Fibroblast of the conjunctiva (primary cell): ENCODE data around the gene SVIL.
"Not testable (repeated sequence)": the region's sequence is repeated elsewhere in the genome, so short reads cannot be mapped to it uniquely, and the experiment has no call there.

Source experiments
- DNase-seq: peaks from one replicate; pipeline ENCODE4 v3.0.0-alpha.2; 2010; ENCODE audit warnings: low read depth

Gene SVIL

DNA sequence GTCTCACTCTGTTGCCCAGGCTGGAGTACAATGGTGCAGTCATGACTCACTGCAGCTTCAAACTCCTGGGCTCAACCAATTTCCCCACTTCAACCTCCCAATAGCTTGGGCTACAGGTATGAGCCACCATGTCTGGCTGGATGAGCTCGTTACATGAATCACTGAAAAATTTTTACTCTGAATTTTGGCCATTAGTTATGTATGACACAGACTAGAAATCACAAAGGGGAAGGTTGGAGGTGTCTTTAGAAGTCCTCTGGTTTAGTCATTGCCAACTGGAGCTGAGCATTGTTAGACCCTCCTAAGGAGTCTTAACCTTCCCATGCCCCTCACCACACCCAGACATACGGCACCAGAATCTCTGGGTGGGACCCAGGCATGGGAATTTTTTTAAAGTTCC, 34.7 kb downstream of the SVIL start:
- no peak for DNase-seq

DNA sequence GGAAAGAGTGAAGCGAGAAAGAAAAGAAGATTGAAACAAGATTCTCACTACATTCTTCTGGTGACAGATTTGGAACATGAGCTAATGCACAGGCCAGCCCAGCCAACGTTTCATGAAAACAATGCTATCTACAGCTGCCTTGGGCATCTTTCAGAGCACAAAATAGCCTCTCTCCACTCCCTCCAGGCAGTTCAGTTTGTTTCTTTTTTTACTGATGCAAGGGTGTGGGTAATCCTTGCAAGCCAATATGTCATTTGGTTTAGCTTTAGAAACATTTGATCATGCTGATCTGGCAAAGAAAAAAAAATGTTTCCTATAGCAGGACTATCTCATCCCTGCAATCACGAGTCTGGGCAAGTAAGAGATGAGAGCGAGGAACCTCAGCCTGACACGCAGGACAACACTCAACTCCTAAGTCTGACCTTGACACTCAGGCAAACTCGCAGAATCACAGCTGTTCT, 35.9 kb downstream of the SVIL start:
- DNase-seq, result peak; percentile 97

DNA sequence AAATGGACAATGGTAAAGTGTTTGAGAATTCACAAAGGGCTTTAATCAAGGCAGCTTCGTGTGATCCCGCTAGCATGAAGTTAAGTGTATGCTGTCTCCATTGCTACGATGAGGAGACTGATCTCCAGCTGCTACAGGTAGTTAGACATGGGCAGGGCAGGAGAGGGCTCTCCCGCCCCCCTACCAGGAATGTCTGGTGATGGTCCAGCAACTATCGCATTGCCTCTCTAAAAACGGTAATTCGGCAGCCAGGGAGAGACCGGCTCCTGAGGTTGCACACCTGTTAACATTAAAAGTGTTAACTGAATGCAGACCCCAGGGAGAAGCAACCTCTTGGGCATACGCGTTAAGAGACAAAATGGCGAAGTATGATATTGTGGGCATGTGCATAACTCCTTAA, 37.9 kb downstream of the SVIL start:
- no peak for DNase-seq

DNA sequence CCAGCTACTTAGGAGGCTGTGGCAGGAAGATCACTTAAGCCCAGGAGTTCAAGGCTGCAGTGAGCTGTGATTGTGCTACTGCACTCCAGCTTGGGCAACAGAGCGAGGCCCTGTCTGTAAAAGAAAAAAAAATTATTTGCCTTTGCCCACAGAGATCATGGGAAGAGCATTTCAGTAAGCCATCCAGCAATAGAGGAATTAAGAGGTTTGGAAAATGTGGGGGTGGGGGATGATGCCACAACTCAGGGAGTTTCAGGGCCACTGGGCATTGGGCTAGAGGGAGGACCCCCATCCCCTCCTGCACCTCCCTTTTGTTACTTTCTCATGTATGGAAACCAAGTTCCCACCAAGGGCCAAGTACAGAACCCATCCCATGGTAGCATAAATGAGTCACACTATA, 38.4 kb downstream of the SVIL start:
- DNase-seq, result no peak

DNA sequence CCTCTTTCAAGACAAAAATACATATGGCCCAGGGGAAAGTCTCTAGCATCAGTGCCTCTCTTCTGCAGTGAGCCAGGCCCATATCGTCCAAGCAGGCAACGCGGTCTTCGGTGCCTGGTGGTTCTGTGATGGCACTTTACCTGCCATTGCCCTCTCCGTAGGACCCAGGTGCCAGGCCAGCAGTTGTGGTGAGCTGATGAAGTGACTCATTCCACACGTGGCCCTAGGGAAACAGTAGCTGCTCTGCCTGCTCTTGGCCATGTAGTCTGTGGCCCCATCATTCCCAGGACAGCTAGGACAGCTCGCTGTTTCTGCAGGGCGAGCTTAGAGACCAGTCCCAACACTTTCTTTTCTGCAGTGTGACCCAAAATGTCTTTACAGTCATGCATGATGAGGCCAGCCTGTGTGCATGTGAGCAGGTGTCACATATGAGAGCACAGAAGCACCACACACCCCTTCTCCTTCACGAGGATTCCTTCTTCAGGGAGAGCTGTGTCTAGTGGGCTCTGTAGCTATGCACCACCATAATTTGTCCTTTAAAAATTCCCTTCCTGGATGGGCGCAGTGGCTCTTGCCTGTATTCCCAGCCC, 39.0 kb downstream of the SVIL start:
- DNase-seq, result no peak

DNA sequence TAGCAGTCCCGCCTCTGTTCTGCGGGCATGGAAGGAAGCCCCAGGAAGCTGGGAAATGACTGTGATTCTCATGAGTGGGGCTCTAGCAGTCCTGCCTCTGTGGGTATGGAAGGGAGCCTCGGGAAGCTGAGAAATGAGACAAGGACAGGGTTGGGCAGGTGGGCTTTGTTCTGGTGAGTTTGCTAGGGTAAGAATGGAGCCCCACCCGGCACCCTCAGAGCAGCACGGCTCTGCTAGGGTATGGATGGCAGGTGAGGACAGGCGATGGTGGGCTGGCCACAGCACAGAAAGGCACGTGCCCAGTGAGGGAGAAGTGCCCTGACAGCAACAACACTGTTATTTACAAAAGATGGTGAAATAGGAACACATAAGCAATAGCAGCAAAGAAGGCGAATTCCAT, 39.6 kb downstream of the SVIL start:
- no peak for DNase-seq

DNA sequence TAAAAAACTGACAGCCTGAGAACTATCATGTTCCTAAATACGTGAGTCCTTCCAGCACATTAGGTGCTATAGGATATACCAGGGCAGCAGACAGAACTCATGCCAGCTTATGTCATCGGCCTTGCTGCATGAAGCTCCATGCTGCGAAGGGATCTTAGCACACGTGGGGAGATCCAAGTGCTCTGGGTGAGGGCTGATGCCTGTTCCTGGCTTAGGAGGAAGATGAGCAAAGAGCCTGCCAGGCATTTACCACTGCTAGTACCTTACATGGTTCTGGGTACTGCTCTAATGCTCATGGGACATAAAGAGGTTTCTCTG, 43.2 kb downstream of the SVIL start:
- no peak for DNase-seq

DNA sequence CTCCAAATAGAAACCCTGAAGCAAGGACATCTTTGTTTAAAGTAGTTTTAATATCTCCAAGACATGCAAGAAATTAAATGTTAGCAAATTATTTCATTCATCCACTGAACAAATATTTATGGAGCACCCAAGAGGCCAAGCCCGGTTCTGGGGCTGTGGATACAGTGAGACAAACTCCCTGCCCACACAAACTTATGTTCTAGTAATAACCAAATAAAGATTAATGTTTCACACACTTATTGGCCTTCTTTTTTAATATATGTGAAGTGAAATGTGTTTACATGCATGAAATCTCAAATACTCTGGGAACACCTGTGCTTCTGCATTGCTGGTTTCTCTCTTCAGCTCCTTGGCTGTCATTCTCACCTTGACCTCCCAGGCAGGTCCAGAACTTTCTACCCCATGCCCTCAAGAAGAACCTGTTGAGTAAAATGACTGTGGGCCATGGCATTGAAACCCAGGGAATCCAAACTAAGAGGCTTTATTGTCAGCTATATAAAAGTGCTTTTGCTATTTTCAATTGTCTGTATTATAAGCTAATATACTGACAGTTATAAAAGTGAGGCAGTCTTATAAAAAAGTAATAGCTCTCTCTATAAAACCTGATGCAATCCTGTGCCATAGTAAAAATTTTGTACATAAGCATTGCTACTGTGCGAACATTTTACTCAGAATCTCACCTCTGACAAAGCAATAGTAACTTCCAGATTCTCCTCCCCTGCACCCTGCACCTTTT, 43.7 kb downstream of the SVIL start:
- no peak for DNase-seq

DNA sequence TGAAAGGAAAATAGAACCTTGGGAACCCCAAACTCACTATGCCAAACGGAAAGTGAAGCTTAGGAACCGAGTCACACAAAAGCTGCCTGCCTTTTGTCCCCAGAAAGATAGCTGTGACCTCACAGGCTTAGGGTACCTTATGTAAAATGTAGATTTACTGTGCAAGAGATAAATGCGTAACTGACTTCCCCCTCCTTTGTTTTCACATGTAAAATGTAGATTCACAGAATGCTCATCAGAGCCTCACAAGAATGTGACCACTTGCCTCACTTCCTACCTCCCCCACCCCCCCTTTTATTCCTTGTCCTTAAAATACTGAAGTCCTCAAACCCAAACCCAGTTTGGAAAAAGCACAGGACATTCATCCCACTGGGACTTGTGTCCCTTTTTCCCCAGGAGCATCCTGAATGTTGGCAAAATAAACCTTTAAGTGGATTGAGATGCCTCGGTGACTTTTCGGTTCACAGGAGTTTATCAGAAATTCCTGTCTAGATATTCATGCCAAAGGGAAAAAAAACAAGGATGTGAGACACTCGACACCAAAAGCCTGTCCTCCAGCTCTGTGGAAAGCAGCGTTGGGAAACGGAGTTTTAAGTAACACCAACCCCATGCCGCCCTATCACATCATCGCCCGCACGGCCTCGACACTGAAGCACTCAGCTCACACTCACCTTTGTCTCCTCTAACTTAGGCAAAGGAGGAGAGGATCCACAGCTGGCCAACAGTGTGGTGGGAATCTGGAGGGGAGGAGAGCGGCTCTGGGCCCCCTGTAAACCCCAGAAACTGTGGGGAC, 45.9 kb downstream of the SVIL start:
- DNase-seq, result no peak

DNA sequence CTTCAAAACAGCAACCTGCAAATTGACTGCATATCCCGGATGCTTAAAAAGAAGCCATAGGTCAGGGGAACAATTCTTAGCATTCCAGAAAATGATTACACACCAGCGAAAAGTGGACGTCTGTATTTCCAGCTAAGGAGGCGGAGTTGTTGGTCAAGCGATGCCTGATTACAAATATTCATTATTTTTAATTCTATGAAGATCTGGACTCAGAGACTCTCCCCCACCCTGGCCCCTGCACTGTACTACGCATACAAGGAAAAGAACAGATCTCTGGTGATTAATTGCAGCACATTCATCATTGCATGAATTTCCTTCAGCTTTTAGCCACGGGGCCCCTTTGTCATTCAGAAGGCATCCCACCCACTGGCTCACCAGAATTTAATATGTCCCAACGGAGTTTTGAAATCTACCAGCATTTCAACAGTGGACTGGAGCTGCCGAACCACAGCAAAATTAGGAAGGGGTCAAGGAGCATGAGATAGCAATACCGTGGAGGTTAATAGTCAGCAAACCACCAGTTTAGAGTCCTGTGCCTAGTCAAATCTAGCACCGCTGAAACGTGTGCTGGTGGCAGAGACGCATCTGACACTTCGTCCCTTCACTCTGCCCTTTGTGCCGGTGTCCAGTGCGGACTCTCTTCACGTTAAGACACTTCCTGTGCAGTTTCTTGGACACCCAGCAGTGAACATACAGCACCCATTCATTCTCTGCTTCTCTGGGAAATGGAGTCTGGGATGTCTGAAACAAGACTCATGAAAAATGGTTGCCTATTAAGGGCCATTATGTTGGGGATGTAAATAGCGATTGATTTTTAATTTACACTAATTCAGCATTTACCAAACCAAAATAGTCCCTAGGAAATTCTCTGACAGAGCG, 46.8 kb downstream of the SVIL start:
- DNase-seq, result not testable (repeated sequence)

DNA sequence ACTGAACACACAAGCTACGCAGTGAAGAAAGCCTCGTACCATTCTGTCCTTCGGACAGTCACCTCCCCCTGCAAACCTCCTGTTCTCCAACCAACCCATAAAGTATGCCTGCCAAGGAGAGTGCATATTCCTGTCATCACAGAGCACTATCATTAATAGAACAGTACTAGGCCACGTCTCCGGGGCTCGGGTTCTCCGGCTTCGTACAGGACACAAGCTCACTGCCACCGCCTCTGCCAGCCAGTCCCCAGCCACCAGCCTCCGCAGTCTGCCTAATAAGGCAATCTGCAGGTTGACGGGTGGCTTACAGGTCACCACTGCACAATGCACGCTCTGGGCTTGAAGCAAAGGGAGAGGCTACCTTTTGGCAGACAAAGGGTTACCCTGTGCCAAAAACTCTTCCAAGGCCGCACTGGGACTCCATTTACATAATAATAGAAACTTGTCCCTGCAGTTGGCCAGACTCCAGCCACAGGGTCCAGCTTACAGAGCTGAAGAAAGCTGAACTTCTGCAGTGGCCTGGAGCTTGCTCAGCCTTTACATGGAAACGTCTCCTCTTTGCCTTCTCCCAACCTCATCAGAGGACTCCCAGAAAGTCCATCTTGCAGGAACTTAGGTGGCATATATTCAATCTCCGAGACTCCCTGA, 47.5 kb downstream of the SVIL start:
- DNase-seq, result not testable (repeated sequence)

DNA sequence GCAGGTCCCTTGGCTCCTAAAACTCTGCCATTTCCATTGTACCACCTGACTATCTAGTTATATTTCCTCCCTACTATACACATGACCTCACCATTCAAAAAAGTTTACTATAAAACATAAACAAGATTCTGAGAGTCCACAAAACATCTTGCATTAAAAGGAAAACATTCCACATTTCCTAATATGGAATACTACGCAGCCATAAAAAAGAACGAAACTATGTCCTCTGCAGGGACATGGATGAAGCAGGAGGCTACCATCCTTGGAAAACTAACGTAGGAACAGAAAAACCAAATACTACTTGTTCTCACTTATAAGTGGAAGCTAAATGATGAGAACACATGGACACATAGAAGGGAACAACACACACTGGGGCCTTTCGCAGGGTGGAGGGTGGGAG, 48.3 kb downstream of the SVIL start:
- no peak for DNase-seq

DNA sequence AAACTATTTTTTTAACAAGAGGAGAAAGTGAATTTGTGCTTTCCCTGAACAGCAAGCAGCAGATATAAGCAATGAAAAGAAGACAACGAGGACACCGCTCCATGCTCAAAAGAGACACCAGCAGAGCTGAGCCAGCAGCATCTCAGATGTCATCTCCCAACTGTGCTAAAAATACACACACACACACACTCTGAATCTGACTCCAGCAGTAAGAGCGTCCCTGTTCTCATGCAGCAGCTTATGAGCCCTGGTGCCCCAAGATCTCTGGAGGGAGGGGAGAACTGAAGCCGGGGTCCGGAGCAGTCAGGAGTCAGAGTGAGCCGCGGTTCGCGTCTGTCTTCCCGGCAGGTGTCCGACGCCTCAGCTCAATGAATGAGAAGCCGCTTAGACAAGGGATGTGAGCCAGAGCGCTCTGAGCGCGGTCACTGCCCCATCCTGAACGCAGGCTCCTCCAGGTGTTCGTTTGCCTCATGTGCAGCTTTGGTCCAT, 49.2 kb downstream of the SVIL start:
- no peak for DNase-seq

DNA sequence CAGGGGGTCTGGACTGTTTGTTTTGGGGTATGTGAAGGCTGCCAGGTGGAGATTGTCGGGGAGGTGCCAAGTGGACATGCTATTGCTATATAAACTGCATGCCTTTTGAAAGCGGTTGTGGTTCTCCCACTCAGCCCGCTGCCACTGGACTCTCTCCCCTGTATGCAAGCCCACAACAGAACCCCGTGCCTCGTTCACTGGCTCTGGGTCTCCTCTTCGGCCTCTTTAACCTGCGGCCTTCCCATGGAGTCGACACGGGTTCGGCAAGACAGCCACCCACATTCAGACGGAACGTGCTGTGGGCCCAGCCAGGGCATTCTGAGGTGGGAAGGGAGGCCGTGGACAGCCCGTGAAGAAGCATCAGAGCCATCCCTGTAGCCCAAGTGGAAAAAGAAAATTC, 50.3 kb downstream of the SVIL start:
- DNase-seq, result no peak

DNA sequence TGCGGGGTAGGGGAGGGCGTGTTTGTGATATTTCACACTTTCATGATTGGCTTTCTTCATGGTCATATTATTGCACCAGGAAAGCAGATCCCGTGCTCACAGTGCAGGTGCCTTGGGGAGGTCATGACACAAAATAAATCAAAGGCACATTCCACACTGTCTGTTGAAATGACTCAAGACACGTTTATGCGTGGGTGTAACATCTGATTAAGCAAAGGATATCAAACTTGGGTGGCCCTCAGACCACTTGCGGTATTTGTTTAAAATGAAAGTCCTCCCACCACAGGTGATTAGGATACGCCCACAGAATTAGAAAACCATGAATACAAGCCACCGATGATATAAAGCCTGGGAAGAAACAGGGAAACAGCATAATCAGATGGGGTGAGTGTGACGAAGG, 51.1 kb downstream of the SVIL start:
- DNase-seq, result no peak

DNA sequence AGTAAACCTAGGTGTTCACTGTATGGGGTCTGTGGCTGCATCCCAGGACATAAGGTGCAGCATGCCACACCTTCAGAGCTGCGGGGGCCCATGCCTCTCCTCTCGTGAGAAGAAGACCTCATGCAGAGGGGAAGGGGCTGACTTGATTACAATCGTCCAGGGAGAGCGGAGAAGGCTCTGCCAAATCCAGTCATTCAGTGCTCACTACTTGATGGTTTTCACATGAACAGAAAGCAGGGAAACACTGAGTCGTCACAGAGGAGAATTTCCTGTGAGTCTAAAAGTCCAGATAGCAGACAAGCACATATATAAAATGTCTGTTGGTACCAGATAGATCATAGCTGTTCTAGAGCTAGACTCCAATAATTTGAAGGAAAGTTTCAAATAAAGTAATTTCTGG, 52.0 kb downstream of the SVIL start:
- peak; percentile 44 for DNase-seq

DNA sequence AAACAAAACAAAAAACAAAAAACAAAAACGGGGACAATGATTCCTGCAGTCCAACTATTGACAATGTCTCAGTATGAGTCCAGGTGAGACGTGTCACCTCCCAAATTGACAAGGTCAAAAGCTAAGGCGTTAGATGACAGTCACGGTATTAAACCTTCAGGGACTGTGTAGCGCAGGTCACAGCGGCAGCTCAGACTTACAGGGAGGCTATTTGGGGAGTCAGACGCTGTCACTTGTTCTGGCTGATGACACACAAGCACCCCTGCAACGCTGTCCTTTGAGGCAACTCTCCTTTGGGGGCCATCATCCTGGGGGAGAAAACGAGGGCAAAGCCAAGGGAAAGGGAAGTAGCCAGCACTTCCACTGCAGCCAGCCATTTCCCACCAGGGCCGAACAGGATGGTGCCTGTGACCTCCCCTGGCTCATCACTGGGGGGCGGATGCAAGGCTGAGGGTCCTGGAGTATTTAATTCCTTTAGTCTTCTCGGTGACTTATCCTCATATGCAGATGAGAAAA, 55.3 kb downstream of the SVIL start:
- no peak for DNase-seq

DNA sequence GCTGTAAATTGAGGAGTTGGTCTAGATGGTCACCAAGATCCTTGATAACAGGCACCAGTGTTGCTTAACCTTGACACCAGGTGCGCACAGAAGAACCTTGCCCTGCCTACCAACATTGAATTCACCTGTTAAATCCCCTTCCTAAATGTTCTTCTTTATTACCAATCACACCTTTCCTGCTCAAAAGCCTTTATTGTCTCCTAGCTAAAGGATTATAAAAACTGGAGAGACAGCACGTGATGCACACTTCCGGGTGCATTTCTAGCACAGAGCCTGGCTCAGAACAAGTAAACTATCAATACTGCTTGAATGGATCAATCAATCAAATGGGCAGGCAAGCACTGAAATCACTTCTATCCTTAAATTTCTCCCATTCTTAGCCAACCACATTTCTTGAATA, 56.3 kb downstream of the SVIL start:
- DNase-seq, result no peak

DNA sequence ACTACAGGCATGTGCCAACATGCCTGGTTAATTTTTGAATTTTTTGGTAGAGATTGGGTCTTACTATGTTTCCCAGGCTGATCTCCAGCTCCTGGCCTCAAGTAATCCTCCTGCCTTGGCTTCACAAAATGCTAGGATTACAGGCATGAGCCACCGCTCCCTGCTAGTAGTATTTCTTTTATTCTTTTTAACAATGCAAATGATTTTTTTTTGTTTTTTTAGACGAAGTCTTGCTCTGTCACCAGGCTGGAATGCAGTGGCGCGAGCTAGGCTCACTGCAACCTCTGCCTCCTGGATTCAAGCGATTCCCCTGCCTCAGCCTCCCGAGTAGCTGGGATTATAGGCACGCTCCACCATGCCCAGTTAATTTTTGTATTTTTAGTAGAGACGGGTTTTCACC, 58.1 kb downstream of the SVIL start:
- no peak for DNase-seq

DNA sequence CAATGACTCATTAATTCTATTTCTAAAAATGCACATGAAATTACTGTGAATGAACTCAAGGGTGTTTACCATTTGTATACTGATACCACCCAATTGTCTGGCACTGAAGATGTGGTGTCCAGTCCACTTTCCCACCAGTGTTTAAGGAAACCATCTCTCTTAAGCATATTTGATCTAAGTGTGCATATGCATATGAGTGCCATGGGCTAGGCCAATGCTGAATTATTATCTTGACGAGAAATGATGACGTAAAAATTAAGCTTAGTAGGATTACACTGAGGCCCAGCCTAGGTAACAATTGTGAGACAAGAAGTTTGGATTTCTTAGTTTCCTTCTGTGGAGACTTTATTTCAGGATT, 59.7 kb downstream of the SVIL start:
- DNase-seq, result no peak
